ENCODE measurements around the gene NAA40.

NAA40 gene

DNA sequence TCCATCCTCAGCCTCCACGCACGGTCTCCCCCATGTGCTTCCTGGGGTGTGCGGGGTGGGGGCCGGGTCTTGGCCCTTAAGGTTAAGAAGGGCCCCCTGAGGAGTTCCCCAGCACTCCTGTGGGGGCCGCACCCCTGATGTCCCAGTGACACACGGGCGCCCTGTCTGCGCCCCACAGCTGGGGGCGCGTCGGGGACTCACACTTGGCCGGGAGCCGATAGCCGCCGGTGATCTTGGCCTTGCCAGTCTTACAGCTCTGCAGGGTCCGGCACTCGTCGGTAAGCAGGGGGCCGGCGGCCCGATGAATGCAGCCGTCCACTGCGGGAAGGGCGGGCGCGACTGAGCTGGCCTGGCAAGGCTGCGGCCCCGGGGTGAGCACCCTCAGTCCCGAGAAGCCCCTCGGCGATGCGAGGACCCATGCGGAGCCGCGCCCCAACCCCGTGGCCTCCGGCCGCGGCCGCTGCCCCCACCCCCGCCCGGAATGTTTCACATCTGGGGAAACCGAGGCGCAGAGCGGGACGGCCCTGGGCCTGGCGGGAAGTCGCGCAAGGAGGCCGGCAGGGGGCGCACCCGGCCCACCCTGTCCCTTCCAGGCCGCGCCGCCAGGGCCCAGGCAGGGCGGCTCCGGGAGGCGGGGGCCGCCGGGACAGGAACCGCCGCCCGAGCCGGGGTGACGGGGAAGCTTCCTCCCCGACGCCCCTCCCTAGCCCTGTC lies 61.4 kb downstream of the NAA40 start:
- peak; percentile 44 for DNase-seq (ENCODE audit: extremely low read depth, low read depth)
- peak; percentile 46 for TF ChIP-seq CTCF (IDR thresholded peaks at IDR 0.05; ENCODE audit: low read depth, low read length)

DNA sequence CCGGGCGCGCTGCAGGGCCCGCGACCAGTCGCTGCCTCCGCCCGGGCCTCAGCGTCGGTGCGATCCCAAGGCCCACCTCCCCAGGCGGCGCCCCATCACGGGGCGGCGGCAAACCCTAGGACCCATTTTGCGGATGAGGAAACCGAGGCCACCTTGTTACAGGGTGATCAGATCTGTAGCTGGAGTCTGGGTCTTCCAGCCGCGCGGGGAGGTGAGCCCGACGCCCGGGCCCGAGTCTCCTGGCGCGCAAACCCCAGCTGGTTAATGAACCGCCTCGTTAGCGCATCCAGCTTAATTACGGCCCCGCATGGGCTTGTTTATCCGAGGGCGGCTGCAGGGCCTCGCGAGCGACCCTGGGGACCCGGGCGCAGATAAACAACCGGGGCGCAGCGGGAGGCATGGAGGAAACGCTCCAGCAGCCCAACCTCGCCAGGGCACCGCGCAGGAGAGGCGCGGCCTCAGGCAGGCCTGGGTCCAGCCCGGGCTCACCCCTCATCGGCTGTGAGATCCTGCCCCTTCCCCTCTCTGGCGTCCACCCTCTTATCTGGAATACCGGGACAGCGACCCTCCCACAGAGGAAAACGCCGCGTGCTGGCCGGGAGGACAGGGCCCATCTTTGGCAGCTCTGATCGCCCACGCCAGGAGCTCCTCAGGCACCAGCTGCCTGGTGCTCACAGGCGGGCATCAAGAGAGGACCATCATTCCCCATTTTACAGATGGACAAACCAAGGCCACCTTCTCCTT lies 62.1 kb downstream of the NAA40 start:
- no peak for DNase-seq (ENCODE audit: extremely low read depth, low read depth)
- TF ChIP-seq CTCF (IDR thresholded peaks at IDR 0.05; ENCODE audit: low read depth, low read length): no peak

DNA sequence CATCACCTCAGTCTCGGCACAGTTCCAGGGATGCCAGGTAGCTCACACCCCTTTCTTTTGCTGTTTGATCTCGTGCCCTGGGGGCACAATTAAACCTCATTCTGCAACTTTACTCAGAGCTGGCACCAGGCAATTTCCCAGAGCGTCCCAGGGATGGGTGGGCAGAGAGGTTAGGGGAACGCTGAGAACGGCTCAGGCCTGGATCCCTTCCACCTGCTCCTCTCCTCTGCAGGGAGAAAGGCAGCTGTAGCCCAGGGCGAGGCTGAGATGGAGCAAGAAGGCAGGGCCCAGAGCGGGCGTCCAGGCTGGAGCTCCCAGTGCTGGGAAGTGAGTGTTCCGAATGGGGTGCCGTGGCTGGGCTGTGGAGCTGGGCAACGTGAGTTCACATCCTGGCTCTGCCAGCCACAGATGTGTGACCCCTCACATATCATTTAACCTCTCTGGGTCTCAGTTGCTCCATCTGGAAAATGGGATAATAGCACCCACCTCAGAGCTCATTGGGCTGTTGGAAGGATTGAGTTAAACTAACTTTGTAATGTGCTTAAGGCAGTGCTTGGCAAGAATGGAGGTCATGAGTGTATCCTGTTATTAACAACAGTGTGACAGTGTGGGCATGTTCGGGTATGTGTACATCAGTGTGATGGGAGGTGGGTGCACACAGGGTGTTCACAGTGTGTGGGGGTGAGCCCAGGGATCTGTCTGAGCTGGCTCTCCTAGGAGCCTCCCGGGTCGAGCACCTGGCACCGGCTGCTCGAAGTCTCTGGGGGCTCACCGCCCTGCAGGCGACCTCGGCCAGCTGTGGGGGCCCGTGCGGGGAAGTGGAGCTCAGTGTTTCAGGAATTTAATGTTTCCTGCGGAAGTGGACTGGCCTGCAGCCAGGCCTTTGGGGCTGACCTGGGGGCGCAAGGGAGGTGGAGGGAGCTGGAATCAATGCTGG lies 63.0 kb downstream of the NAA40 start:
- TF ChIP-seq CTCF (IDR thresholded peaks at IDR 0.05; ENCODE audit: low read depth, low read length): no peak

GRCh38 chr11:64003807-64004589 lies 65.2 kb downstream of the NAA40 start:
- no peak for TF ChIP-seq CTCF (IDR thresholded peaks at IDR 0.05; ENCODE audit: low read depth, low read length)
- DNase-seq (ENCODE audit: extremely low read depth, low read depth): no peak

More for the DNA sequence above, 63.0 kb downstream of the NAA40 start:
- DNase-seq (ENCODE audit: extremely low read depth, low read depth): no peak

DNA sequence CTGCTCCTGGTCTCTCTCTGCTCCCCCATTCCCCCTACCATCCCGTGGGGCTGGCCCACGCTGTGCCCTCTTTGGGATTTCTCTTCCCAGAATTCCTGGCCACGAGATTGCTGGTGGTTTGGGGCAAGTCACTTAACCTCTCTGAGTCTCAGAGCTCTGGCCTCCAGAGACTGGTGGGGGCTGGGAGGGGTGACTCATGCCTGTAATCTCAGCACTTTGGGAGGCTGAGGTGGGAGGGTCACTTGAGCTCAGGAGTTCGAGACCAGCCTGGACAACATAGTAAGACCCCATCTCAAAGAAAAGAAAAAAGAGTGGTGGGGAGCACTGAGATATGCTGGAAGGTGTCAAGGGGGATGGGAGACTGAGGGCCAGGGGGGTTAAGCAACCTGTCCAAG lies 65.8 kb downstream of the NAA40 start:
- no peak for TF ChIP-seq CTCF (IDR thresholded peaks at IDR 0.05; ENCODE audit: low read depth, low read length)
- no peak for DNase-seq (ENCODE audit: extremely low read depth, low read depth)

- no peak for DNase-seq (ENCODE audit: extremely low read depth, low read depth)
- no peak for TF ChIP-seq CTCF (IDR thresholded peaks at IDR 0.05; ENCODE audit: low read depth, low read length)
Observed at GRCh38 chr11:64005691-64006090, 66.9 kb downstream of the NAA40 start.
